Neuron (in vitro differentiated cells): ENCODE data around the gene SS18L1.

Source experiments
- H2AFZ ChIP-seq: one replicate; pipeline ENCODE4 v1.6.1; 2013; ENCODE audit warnings: low read depth, mild to moderate bottlenecking, inconsistent platforms, low read length, moderate library complexity
- H3K27me3 ChIP-seq: one replicate; pipeline ENCODE4 v1.6.1; 2013; ENCODE audit warnings: low read length; ENCODE audit not compliant: insufficient read depth
- H3K36me3 ChIP-seq: one replicate; pipeline ENCODE4 v1.6.1; 2013; ENCODE audit warnings: low read length; ENCODE audit not compliant: insufficient read depth
- H3K4me1 ChIP-seq: one replicate; pipeline ENCODE4 v1.6.1; 2013; ENCODE audit warnings: low read length; ENCODE audit not compliant: insufficient read depth
- H3K4me3 ChIP-seq: 2 replicates; pipeline ENCODE4 v1.5.1; 2013; ENCODE audit warnings: mild to moderate bottlenecking, low read length, moderate library complexity
- H3K9me3 ChIP-seq: one replicate; pipeline ENCODE4 v1.6.1; 2013; ENCODE audit warnings: low read length

The SS18L1 gene

GRCh38 chr20:62224113-62224855 lies 80.7 kb downstream of the SS18L1 start:
- H3K4me1 ChIP-seq: peaks cover 18% of the 10 kb centered on the region
- H2AFZ ChIP-seq: no peak overlapping the region
- H3K4me3 ChIP-seq: no peak overlapping the region
- H3K27me3 ChIP-seq: peaks cover 55% of the 10 kb centered on the region
- H3K36me3 ChIP-seq: no peaks in the 10 kb centered on the region
- H3K9me3 ChIP-seq: no peaks in the 10 kb centered on the region

DNA sequence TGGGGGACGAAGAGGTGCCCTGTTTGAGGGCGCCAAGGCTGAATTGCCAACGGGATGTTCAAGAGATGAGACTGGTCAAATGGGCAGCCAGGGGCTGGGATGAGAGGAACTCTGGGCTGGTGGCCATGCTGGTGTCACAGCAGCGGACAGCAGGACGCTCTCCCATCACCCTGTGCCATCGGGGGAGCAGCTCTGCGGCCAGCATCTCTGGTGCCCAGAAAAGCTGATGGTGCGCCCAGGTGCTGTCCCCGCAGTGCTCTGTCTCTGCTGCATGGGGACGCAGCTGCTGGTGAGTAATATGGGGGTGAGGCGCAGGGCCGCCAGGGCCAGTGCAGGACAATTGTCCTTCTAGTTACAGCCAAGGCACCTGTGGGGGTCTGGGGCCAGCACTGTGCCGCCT lies 81.5 kb downstream of the SS18L1 start:
- Histone ChIP-seq H3K9me3 (no peaks in the 10 kb centered on the region), H2AFZ (no peak overlapping the region), H3K4me1 (peaks cover 14% of the 10 kb centered on the region), H3K27me3 (peaks cover 55% of the 10 kb centered on the region), H3K4me3 (no peak overlapping the region), H3K36me3 (no peaks in the 10 kb centered on the region)

DNA sequence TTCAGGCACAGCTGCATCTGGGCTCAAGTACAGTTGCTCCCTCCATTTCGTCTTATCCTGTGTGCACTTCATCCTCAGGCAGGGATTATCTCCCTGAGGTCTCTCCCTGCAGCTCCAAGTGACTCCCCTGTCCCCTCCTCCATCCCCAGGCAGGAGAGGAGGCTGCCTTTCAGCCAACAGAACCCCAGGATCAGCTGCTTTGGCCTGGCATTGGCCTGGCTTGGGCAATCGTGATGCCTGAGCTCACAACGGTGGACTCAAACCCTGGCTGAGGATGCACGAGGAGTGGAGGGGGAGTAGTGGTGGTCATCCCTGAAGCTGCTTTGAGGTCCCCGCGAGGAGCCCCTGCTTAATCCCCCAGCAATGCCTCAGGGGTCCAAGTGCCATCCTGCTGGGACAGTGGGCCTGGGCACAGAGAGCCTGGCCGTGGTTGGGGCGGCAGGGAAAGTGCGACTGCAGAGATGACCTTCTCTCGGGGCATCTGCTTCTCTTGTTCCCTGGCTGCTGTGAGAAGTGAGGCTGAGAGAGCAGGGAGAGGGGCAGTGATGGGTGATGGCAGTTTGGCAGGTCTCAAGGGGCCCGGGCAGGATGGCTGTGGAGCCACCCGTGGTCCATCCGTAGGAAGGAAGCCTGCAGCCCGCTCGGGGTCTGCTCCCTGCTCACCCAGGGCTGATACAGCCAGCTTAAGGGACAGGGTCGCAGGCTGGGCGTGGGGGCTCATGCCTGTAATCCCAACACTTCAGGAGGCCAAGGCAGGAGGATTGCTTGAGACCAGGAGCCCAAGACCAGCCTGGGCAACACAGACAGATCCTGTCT lies 82.5 kb downstream of the SS18L1 start:
- H3K36me3 ChIP-seq: no peaks in the 10 kb centered on the region
- no peak overlapping the region for H2AFZ ChIP-seq
- no peak overlapping the region for H3K4me3 ChIP-seq
- peaks cover 7% of the 10 kb centered on the region for H3K4me1 ChIP-seq
- H3K9me3 ChIP-seq: no peaks in the 10 kb centered on the region
- peaks cover 51% of the 10 kb centered on the region for H3K27me3 ChIP-seq

- H3K36me3 ChIP-seq: no peaks in the 10 kb centered on the region
- no peak overlapping the region for H3K4me3 ChIP-seq
- no peaks in the 10 kb centered on the region for H3K4me1 ChIP-seq
- H2AFZ ChIP-seq: no peak overlapping the region
- no peaks in the 10 kb centered on the region for H3K9me3 ChIP-seq
- peaks cover 42% of the 10 kb centered on the region for H3K27me3 ChIP-seq
Observed at GRCh38 chr20:62226707-62227590, 83.4 kb downstream of the SS18L1 start.

- Histone ChIP-seq H3K4me3 (no peak overlapping the region), H2AFZ (no peak overlapping the region), H3K4me1 (no peaks in the 10 kb centered on the region), H3K9me3 (no peaks in the 10 kb centered on the region), H3K27me3 (peaks cover 36% of the 10 kb centered on the region), H3K36me3 (no peaks in the 10 kb centered on the region)
Observed at GRCh38 chr20:62227591-62227976, 84.0 kb downstream of the SS18L1 start.

- H3K4me3 ChIP-seq: no peak overlapping the region
- H3K36me3 ChIP-seq: no peaks in the 10 kb centered on the region
- H3K27me3 ChIP-seq: peaks cover 29% of the 10 kb centered on the region
- no peaks in the 10 kb centered on the region for H3K9me3 ChIP-seq
- H2AFZ ChIP-seq: no peak overlapping the region
- H3K4me1 ChIP-seq: no peaks in the 10 kb centered on the region
Observed at GRCh38 chr20:62227977-62228958, 84.7 kb downstream of the SS18L1 start.

- peaks cover 23% of the 10 kb centered on the region for H3K27me3 ChIP-seq
- no peak overlapping the region for H3K4me3 ChIP-seq
- H3K36me3 ChIP-seq: no peaks in the 10 kb centered on the region
- H3K4me1 ChIP-seq: peaks cover under 1% of the 10 kb centered on the region
- no peak overlapping the region for H2AFZ ChIP-seq
- H3K9me3 ChIP-seq: no peaks in the 10 kb centered on the region
Observed at GRCh38 chr20:62228982-62229545, 85.5 kb downstream of the SS18L1 start.

- Histone ChIP-seq H3K4me3 (no peak overlapping the region), H3K36me3 (no peaks in the 10 kb centered on the region), H3K4me1 (peaks cover 6% of the 10 kb centered on the region), H3K27me3 (peaks cover 17% of the 10 kb centered on the region), H2AFZ (no peak overlapping the region), H3K9me3 (no peaks in the 10 kb centered on the region)
Observed at GRCh38 chr20:62229667-62230066, 86.1 kb downstream of the SS18L1 start.

DNA sequence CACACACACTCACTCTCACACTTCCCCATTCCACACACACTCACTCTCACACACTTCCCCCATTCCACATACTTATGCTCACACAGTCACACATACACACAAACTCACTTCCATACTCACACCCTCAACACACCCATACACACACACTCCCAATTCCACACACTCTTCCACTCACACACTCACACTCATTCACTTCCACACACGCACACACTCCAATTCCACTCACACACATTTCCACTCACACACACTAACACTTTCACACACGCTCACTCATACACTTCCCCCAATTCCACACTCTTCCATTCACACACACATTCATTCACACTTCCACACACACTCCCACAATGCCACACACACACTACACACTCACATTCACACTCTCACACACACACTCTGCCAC lies 86.7 kb downstream of the SS18L1 start:
- Histone ChIP-seq H3K27me3 (peaks cover 12% of the 10 kb centered on the region), H3K4me3 (no peak overlapping the region), H2AFZ (no peak overlapping the region), H3K9me3 (no peaks in the 10 kb centered on the region), H3K36me3 (no peaks in the 10 kb centered on the region), H3K4me1 (peaks cover 12% of the 10 kb centered on the region)

DNA sequence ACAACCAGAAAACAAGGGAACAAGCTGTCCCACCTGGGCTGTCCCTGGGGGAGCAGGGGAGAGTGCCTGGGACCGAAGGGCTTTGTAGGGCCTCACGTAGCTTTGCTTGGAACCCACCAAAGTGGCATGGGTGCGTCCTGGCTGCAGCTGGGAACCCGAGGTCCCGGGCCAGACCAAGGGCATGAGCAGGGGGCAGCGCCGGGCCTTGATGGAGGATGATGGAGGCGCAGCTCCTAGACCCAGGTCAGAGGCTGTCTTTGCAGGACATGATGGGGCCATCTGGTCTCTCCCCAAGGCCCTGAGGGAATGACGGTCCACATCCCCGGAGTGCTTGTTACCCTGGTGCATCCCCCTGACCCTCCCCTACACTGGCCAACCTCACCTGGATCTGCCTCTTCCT lies 87.1 kb downstream of the SS18L1 start:
- peaks cover 16% of the 10 kb centered on the region for H3K4me1 ChIP-seq
- H3K27me3 ChIP-seq: peaks cover 8% of the 10 kb centered on the region
- H2AFZ ChIP-seq: no peak overlapping the region
- no peak overlapping the region for H3K4me3 ChIP-seq
- H3K36me3 ChIP-seq: no peaks in the 10 kb centered on the region
- H3K9me3 ChIP-seq: no peaks in the 10 kb centered on the region

DNA sequence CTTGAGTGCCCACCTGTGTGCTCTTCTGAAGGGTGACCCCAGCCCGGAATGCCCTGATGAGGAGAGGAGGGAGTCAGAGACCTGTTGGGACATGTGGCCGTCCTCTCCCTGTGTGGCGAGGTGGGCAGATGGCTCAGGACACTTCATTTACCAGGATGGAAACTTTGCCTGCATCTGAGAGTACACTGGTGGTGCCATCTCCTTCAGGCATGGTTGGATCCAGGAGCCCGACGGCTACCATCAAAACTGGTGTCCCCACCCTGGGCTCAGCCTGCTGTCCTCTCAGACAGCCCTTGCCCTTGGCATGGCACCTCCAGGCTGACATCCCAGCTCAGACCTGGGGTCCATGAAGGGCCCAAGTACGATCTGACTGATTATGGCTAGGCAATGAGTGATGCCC lies 87.7 kb downstream of the SS18L1 start:
- Histone ChIP-seq H3K36me3 (no peaks in the 10 kb centered on the region), H3K27me3 (peaks cover 2% of the 10 kb centered on the region), H3K4me3 (no peak overlapping the region), H2AFZ (no peak overlapping the region), H3K9me3 (no peaks in the 10 kb centered on the region), H3K4me1 (peaks cover 22% of the 10 kb centered on the region)
